Vagina (tissue), 2 donors: ENCODE data around the gene BCDIN3D. TPM values are rescaled to one million over a fixed set of nuclear protein-coding genes. Genes with fewer than 3 reads are reported as not detected.

Experiments
- DNase-seq, 2 donors: peaks; one replicate each; pipeline ENCODE4 v3.0.0-alpha.2; 2017; ENCODE audit errors: extremely low spot score in 2 of 2
- H3K27ac ChIP-seq: fragments of 200-600 bp; sonication (generic); one replicate; pipeline ENCODE4 v1.5.1; 2019
- H3K27me3 ChIP-seq: fragments of 200-600 bp; sonication (generic); one replicate; pipeline ENCODE4 v1.5.1; 2019
- H3K36me3 ChIP-seq, 2 donors: fragments of 200-600 bp; sonication (generic); one replicate each; pipeline ENCODE4 v1.5.1; 2017 to 2019
- H3K4me1 ChIP-seq: fragments of 200-600 bp; sonication (generic); one replicate; pipeline ENCODE4 v1.5.1; 2019
- H3K4me3 ChIP-seq, 2 donors: fragments of 200-600 bp; sonication (generic); 1 replicate in 1 of 2; 2 replicates in 1 of 2; pipeline ENCODE4 v1.5.1; 2016 to 2019
- H3K9me3 ChIP-seq: fragments of 200-600 bp; sonication (generic); one replicate; pipeline ENCODE4 v1.5.1; 2019
- CTCF ChIP-seq, 3 experiments: fragments of 450-650 bp in 2 of 3; fragments of 200-600 bp in 1 of 3; sonication (generic) in 1 of 3; IDR thresholded peaks; one replicate each; pipeline ENCODE4 v1.5.1; 2017 to 2019; ENCODE audit warnings: antibody characterized with exemption in 3 of 3, mild to moderate bottlenecking in 2 of 3, moderate library complexity in 2 of 3
- POLR2A ChIP-seq, 2 donors: fragments of 450-650 bp; IDR thresholded peaks; one replicate each; pipeline ENCODE4 v1.6.1; 2017; ENCODE audit warnings: antibody characterized with exemption in 2 of 2, mild to moderate bottlenecking in 2 of 2, moderate library complexity in 2 of 2
- POLR2AphosphoS5 ChIP-seq, 2 donors: sonication (generic); formaldehyde crosslinking; IDR thresholded peaks; one replicate each; pipeline ENCODE4 v1.9.0; 2017; ENCODE audit warnings: antibody characterized with exemption in 2 of 2, mild to moderate bottlenecking in 2 of 2, low read depth in 1 of 2; ENCODE audit not compliant: insufficient read depth in 1 of 2
- intact Hi-C: fragments of 100-400 bp; cut with DNase I; formaldehyde crosslinking; loops from one replicate; pipeline ENCODE4 v1.15.1; 2023
- total RNA-seq: library from RNA; depleted of rRNA; stranded (reverse); fragments of >200 nt; gene quantifications from one replicate; pipeline ENCODE4 v1.2.3, GENCODE V29; 2016

BCDIN3D gene
- total RNA-seq, 1 donor from 2014 or later, result 2.7 TPM

GRCh38 chr12:49809381-49809905, 33.5 kb downstream of the BCDIN3D start:
- H3K9me3 ChIP-seq, result no peaks in the 10 kb centered on the region
- H3K27ac ChIP-seq, result peak overlapping the region; percentile 67
- no peak for DNase-seq
- peaks cover 0 to 12% of the 10 kb centered on the region in 2 donors for H3K36me3 ChIP-seq
- H3K27me3 ChIP-seq, result no peaks in the 10 kb centered on the region
- H3K4me1 ChIP-seq, result peaks cover 20% of the 10 kb centered on the region
- TF ChIP-seq POLR2AphosphoS5 (IDR thresholded peaks at IDR 0.05; ENCODE audit: insufficient read depth in 1 of 2, low read depth in 1 of 2) (no peak), CTCF (IDR thresholded peaks at IDR 0.05) (no peak), POLR2A (IDR thresholded peaks at IDR 0.05) (no peak)
- no peak overlapping the region for H3K4me3 ChIP-seq
- intact Hi-C loops, result no loop called here

GRCh38 chr12:49808686-49809380, 34.1 kb downstream of the BCDIN3D start:
- H3K27ac ChIP-seq, result peak overlapping the region; percentile 67
- intact Hi-C loops, result no loop called here
- DNase-seq, result no peak
- no peak for TF ChIP-seq POLR2A (IDR thresholded peaks at IDR 0.05)
- TF ChIP-seq CTCF (IDR thresholded peaks at IDR 0.05), result no peak
- no peak for TF ChIP-seq POLR2AphosphoS5 (IDR thresholded peaks at IDR 0.05; ENCODE audit: insufficient read depth in 1 of 2, low read depth in 1 of 2)
- H3K9me3 ChIP-seq, result no peaks in the 10 kb centered on the region
- no peaks in the 10 kb centered on the region for H3K27me3 ChIP-seq
- no peak overlapping the region for H3K4me3 ChIP-seq
- H3K36me3 ChIP-seq, result peaks cover 0 to 19% of the 10 kb centered on the region in 2 donors
- peaks cover 20% of the 10 kb centered on the region for H3K4me1 ChIP-seq

GRCh38 chr12:49807991-49808580, 34.8 kb downstream of the BCDIN3D start:
- Histone ChIP-seq H3K4me1 (peaks cover 20% of the 10 kb centered on the region), H3K27ac (peak overlapping the region; percentile 67), H3K27me3 (no peaks in the 10 kb centered on the region), H3K9me3 (no peaks in the 10 kb centered on the region), H3K36me3 (peaks cover 0 to 24% of the 10 kb centered on the region in 2 donors), H3K4me3 (no peak overlapping the region)
- intact Hi-C loops, result no loop called here
- DNase-seq, result no peak
- TF ChIP-seq POLR2AphosphoS5 (IDR thresholded peaks at IDR 0.05; ENCODE audit: insufficient read depth in 1 of 2, low read depth in 1 of 2) (no peak), CTCF (IDR thresholded peaks at IDR 0.05) (no peak), POLR2A (IDR thresholded peaks at IDR 0.05) (no peak)

DNA sequence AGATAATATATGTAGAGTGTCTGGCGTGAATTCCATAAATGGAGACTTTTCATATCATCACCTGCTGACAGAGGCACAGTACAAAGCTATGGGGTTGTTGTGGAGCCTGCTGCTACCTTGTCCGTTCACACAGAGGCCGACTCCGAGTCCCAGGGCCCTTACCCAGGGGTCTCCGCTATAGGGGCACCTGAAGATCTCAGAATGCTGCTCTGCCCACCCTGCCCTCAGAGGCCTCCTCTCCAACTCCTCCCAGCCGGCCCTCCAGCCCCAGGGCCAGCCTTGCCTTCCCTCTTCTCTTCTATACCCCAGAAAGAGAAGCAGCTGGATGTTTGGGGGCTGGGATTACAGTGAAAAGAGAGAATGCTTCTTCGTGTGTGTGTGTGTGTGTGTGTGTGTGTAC, 36.0 kb downstream of the BCDIN3D start:
- Histone ChIP-seq H3K4me3 (no peak overlapping the region), H3K36me3 (peaks cover 0 to 34% of the 10 kb centered on the region in 2 donors), H3K27me3 (no peaks in the 10 kb centered on the region), H3K9me3 (no peaks in the 10 kb centered on the region), H3K4me1 (peaks cover 20% of the 10 kb centered on the region), H3K27ac (no peak overlapping the region)
- DNase-seq, result no peak
- TF ChIP-seq POLR2A (IDR thresholded peaks at IDR 0.05), result no peak
- no peak for TF ChIP-seq CTCF (IDR thresholded peaks at IDR 0.05)
- TF ChIP-seq POLR2AphosphoS5 (IDR thresholded peaks at IDR 0.05; ENCODE audit: insufficient read depth in 1 of 2, low read depth in 1 of 2), result no peak
- intact Hi-C loops, result no loop called here

DNA sequence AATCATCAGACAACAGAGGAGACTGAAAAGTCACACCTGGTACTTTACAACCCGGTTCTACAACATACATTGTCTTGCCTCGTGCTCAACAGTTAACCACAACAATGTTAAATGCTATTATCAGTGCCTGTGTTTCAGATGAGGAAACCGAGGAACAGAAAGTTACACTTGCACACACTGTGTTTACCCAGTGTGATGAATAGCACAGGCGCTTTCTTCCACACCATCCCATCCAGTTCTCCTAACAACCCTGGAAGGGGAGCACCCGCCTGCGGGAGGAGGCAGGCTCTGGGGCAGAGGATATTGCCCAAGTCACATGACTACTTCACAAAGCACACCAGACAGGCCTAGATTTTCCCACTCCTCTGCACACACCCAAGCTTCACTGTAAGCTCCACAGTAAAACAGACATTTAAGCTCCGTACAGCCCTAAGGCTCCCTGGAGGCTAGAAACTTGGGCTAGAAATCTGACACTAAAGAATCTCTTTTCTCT, 36.5 kb downstream of the BCDIN3D start:
- TF ChIP-seq POLR2A (IDR thresholded peaks at IDR 0.05), result no peak
- no peak for TF ChIP-seq POLR2AphosphoS5 (IDR thresholded peaks at IDR 0.05; ENCODE audit: insufficient read depth in 1 of 2, low read depth in 1 of 2)
- TF ChIP-seq CTCF (IDR thresholded peaks at IDR 0.05), result no peak
- no peak for DNase-seq
- Histone ChIP-seq H3K9me3 (no peaks in the 10 kb centered on the region), H3K4me3 (no peak overlapping the region), H3K27me3 (no peaks in the 10 kb centered on the region), H3K27ac (no peak overlapping the region), H3K4me1 (peaks cover 20% of the 10 kb centered on the region), H3K36me3 (peaks cover 0 to 40% of the 10 kb centered on the region in 2 donors)
- intact Hi-C loops, result no loop called here
